22Rv1 (cell line): ENCODE measurements around the gene COLQ.

Source experiments
- CTCF ChIP-seq: fragments of 450-650 bp; IDR thresholded peaks from 2 replicates; pipeline ENCODE4 v1.5.1; 2017; ENCODE audit warnings: mild to moderate bottlenecking
- ZFX ChIP-seq: fragments of 450-650 bp; IDR thresholded peaks from 2 replicates; pipeline ENCODE4 v1.6.1; 2017; ENCODE audit warnings: antibody characterized with exemption, borderline replicate concordance

DNA sequence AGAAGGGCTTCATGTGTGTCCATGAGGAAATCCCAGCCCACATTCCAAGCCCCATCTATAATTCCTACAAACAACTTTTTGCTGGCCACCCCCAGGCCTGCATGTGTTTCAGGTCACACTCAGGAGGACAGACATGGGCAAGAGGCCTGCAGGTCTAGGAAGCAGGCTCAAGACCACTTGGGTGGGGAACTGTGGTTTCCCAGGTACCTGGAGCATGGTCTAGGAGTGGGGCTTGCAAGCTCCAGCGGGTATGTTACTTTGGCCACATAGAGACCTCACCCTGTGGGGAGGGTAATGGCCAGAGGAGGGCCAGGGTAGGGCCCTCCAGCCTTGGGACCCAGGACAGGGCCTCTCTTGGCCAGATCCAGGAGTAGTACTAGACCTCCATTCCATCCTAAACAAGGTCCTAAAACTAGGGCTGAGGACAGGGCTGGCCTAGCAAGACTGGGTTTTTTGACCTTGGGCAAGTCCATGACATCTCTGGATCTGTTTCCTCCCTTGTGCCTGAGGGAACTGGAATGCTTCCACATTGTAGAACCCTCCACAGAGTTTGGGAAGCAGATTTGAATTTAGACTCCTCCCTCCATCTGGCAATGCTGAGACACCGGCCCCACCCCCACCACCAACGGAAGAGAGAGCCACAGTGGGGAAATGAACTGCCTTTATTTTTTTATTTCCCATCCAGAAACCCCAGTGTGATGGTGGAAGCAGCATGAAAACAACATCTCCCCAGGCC, 71.8 kb downstream of the COLQ start:
- TF ChIP-seq CTCF = no peak
- TF ChIP-seq ZFX = no peak
